SK-N-SH treated with all-trans-retinoic acid at 6 μM for 48 hours (cell line): ENCODE measurements around the gene HDAC5.

Source experiments
- ATAC-seq: fragments of 200-7000 bp; cut with Tn5 transposase; 3 replicates; pipeline ENCODE4 v1.9.1; 2020; ENCODE audit warnings: mild to moderate bottlenecking, moderate library complexity
- ARNTL ChIP-seq: fragments of 450-650 bp; formaldehyde crosslinking; IDR thresholded peaks from 2 replicates; pipeline ENCODE4 v1.5.0; 2020; ENCODE audit warnings: low read depth, mild to moderate bottlenecking, moderate library complexity, borderline replicate concordance
- BACH2 ChIP-seq: fragments of 250-450 bp; sonication (Bioruptor Pico); IDR thresholded peaks from 2 replicates; pipeline ENCODE4 v1.9.0; 2021; ENCODE audit warnings: mild to moderate bottlenecking, borderline replicate concordance
- CSRNP3 ChIP-seq: fragments of 250-450 bp; sonication (Bioruptor Pico); IDR thresholded peaks from 2 replicates; pipeline ENCODE4 v1.5.1; 2021; ENCODE audit warnings: mild to moderate bottlenecking, moderate library complexity
- ESRRG ChIP-seq: fragments of 250-450 bp; sonication (Bioruptor Pico); IDR thresholded peaks from 2 replicates; pipeline ENCODE4 v1.6.1; 2021; ENCODE audit warnings: mild to moderate bottlenecking
- GLIS3 ChIP-seq: fragments of 250-450 bp; sonication (Bioruptor Pico); IDR thresholded peaks from 2 replicates; pipeline ENCODE4 v1.5.0; 2020; ENCODE audit warnings: mild to moderate bottlenecking, moderate library complexity
- ISL1 ChIP-seq: fragments of 250-450 bp; sonication (Bioruptor Pico); IDR thresholded peaks from 2 replicates; pipeline ENCODE4 v2.1.2; 2022; ENCODE audit warnings: mild to moderate bottlenecking, moderate library complexity
- OSR1 ChIP-seq: fragments of 250-450 bp; sonication (Bioruptor Pico); IDR thresholded peaks from 2 replicates; pipeline ENCODE4 v1.8.0; 2022; ENCODE audit warnings: moderate library complexity, mild to moderate bottlenecking, inconsistent platforms
- POU6F1 ChIP-seq: fragments of 250-450 bp; sonication (Bioruptor Pico); IDR thresholded peaks from 2 replicates; pipeline ENCODE4 v1.8.0; 2021; ENCODE audit warnings: low read depth, mild to moderate bottlenecking, moderate library complexity, borderline replicate concordance
- RARB ChIP-seq: fragments of 250-450 bp; sonication (Bioruptor Pico); IDR thresholded peaks from 2 replicates; pipeline ENCODE4 v1.8.0; 2021; ENCODE audit warnings: mild to moderate bottlenecking, moderate library complexity
- SNAI2 ChIP-seq: fragments of 250-450 bp; sonication (Bioruptor Pico); IDR thresholded peaks from 2 replicates; pipeline ENCODE4 v1.5.0; 2020; ENCODE audit warnings: mild to moderate bottlenecking, moderate library complexity
- TCF4 ChIP-seq: fragments of 250-450 bp; sonication (Bioruptor Pico); IDR thresholded peaks from 2 replicates; pipeline ENCODE4 v1.8.0; 2021; ENCODE audit warnings: mild to moderate bottlenecking, moderate library complexity, borderline replicate concordance
- TOX ChIP-seq: fragments of 250-450 bp; sonication (Bioruptor Pico); IDR thresholded peaks from 2 replicates; pipeline ENCODE4 v1.8.0; 2021; ENCODE audit warnings: mild to moderate bottlenecking, moderate library complexity, borderline replicate concordance
- ZC3H10 ChIP-seq: fragments of 250-450 bp; sonication (Bioruptor Pico); IDR thresholded peaks from 2 replicates; pipeline ENCODE4 v1.5.1; 2021; ENCODE audit warnings: mild to moderate bottlenecking, moderate library complexity
- ZFP3 ChIP-seq: fragments of 250-450 bp; sonication (Bioruptor Pico); IDR thresholded peaks from 2 replicates; pipeline ENCODE4 v1.5.0; 2020; ENCODE audit warnings: mild to moderate bottlenecking, moderate library complexity
- ZFP30 ChIP-seq: fragments of 450-650 bp; formaldehyde crosslinking; IDR thresholded peaks from 2 replicates; pipeline ENCODE4 v1.5.0; 2022; ENCODE audit warnings: mild to moderate bottlenecking, moderate library complexity
- ZNF565 ChIP-seq: fragments of 450-650 bp; formaldehyde crosslinking; conservative IDR thresholded peaks from 2 replicates; pipeline ENCODE4 v1.5.0; 2020; ENCODE audit warnings: low read depth, mild to moderate bottlenecking, moderate library complexity
- ZNF70 ChIP-seq: fragments of 450-650 bp; formaldehyde crosslinking; IDR thresholded peaks from 2 replicates; pipeline ENCODE4 v1.5.0; 2020; ENCODE audit warnings: mild to moderate bottlenecking, moderate library complexity
- TF ChIP-seq, protein P1 (sequence below): fragments of 250-450 bp; sonication (Bioruptor Pico); IDR thresholded peaks from 2 replicates; pipeline ENCODE4 v1.5.0; 2020; ENCODE audit warnings: mild to moderate bottlenecking, moderate library complexity
- TF ChIP-seq, protein P2 (sequence below): fragments of 250-450 bp; sonication (Bioruptor Pico); IDR thresholded peaks from 2 replicates; pipeline ENCODE4 v1.8.0; 2020; ENCODE audit warnings: mild to moderate bottlenecking, moderate library complexity, borderline replicate concordance
- TF ChIP-seq, protein P3 (sequence below): fragments of 250-450 bp; sonication (Bioruptor Pico); IDR thresholded peaks from 2 replicates; pipeline ENCODE4 v1.5.1; 2020; ENCODE audit warnings: low read depth, mild to moderate bottlenecking, moderate library complexity

The HDAC5 gene

GRCh38 chr17:44079877-44080821 lies 43.3 kb downstream of the HDAC5 start:
- TF ChIP-seq ZNF565 (no peak), ZFP30 (no peak), ESRRG (CRISPR knock-in tag) (no peak), ISL1 (CRISPR knock-in tag) (no peak), ZC3H10 (no peak), OSR1 (CRISPR knock-in tag) (no peak), ZFP3 (no peak)
- no peak for ATAC-seq

- TF ChIP-seq RARB (CRISPR knock-in tag): no peak
- no peak for TF ChIP-seq ARNTL (CRISPR knock-in tag)
- TF ChIP-seq ZFP3: no peak
- TF ChIP-seq ZNF70 (CRISPR knock-in tag): no peak
- no peak for TF ChIP-seq BACH2 (CRISPR knock-in tag)
- no peak for TF ChIP-seq CSRNP3 (CRISPR knock-in tag)
- no peak for TF ChIP-seq TOX (CRISPR knock-in tag)
- TF ChIP-seq ZC3H10: no peak
- no peak for TF ChIP-seq ISL1 (CRISPR knock-in tag)
- TF ChIP-seq SNAI2 (CRISPR knock-in tag): no peak
- ATAC-seq: no peak
Measured at GRCh38 chr17:44078412-44078811, 45.0 kb downstream of the HDAC5 start.

GRCh38 chr17:44077595-44077909 lies 45.9 kb downstream of the HDAC5 start:
- TF ChIP-seq BACH2 (CRISPR knock-in tag): no peak
- TF ChIP-seq, protein P1, sequence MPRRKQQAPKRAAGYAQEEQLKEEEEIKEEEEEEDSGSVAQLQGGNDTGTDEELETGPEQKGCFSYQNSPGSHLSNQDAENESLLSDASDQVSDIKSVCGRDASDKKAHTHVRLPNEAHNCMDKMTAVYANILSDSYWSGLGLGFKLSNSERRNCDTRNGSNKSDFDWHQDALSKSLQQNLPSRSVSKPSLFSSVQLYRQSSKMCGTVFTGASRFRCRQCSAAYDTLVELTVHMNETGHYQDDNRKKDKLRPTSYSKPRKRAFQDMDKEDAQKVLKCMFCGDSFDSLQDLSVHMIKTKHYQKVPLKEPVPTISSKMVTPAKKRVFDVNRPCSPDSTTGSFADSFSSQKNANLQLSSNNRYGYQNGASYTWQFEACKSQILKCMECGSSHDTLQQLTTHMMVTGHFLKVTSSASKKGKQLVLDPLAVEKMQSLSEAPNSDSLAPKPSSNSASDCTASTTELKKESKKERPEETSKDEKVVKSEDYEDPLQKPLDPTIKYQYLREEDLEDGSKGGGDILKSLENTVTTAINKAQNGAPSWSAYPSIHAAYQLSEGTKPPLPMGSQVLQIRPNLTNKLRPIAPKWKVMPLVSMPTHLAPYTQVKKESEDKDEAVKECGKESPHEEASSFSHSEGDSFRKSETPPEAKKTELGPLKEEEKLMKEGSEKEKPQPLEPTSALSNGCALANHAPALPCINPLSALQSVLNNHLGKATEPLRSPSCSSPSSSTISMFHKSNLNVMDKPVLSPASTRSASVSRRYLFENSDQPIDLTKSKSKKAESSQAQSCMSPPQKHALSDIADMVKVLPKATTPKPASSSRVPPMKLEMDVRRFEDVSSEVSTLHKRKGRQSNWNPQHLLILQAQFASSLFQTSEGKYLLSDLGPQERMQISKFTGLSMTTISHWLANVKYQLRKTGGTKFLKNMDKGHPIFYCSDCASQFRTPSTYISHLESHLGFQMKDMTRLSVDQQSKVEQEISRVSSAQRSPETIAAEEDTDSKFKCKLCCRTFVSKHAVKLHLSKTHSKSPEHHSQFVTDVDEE (CRISPR knock-in tag): no peak
- TF ChIP-seq RARB (CRISPR knock-in tag): no peak
- TF ChIP-seq, protein P2, sequence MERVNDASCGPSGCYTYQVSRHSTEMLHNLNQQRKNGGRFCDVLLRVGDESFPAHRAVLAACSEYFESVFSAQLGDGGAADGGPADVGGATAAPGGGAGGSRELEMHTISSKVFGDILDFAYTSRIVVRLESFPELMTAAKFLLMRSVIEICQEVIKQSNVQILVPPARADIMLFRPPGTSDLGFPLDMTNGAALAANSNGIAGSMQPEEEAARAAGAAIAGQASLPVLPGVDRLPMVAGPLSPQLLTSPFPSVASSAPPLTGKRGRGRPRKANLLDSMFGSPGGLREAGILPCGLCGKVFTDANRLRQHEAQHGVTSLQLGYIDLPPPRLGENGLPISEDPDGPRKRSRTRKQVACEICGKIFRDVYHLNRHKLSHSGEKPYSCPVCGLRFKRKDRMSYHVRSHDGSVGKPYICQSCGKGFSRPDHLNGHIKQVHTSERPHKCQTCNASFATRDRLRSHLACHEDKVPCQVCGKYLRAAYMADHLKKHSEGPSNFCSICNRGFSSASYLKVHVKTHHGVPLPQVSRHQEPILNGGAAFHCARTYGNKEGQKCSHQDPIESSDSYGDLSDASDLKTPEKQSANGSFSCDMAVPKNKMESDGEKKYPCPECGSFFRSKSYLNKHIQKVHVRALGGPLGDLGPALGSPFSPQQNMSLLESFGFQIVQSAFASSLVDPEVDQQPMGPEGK (CRISPR knock-in tag): no peak
- TF ChIP-seq SNAI2 (CRISPR knock-in tag): no peak
- no peak for TF ChIP-seq TCF4 (CRISPR knock-in tag)
- TF ChIP-seq ZC3H10: no peak
- no peak for TF ChIP-seq ZNF70 (CRISPR knock-in tag)
- no peak for TF ChIP-seq TOX (CRISPR knock-in tag)

GRCh38 chr17:44076716-44077594 lies 46.5 kb downstream of the HDAC5 start:
- no peak for ATAC-seq
- TF ChIP-seq GLIS3: no peak
- no peak for TF ChIP-seq OSR1 (CRISPR knock-in tag)
- no peak for TF ChIP-seq TCF4 (CRISPR knock-in tag)
- no peak for TF ChIP-seq POU6F1 (CRISPR knock-in tag)
- TF ChIP-seq SNAI2 (CRISPR knock-in tag): no peak
- TF ChIP-seq ZFP3: no peak
- TF ChIP-seq, protein P1 (CRISPR knock-in tag): no peak
- TF ChIP-seq, protein P3, sequence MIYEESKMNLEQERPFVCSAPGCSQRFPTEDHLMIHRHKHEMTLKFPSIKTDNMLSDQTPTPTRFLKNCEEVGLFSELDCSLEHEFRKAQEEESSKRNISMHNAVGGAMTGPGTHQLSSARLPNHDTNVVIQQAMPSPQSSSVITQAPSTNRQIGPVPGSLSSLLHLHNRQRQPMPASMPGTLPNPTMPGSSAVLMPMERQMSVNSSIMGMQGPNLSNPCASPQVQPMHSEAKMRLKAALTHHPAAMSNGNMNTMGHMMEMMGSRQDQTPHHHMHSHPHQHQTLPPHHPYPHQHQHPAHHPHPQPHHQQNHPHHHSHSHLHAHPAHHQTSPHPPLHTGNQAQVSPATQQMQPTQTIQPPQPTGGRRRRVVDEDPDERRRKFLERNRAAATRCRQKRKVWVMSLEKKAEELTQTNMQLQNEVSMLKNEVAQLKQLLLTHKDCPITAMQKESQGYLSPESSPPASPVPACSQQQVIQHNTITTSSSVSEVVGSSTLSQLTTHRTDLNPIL (CRISPR knock-in tag): no peak

More at GRCh38 chr17:44077595-44077909, 45.9 kb downstream of the HDAC5 start:
- no peak for ATAC-seq
